ENCODE results near the gene STAMBPL1. TPM values are rescaled to one million over a fixed set of nuclear protein-coding genes. Genes with fewer than 3 reads are reported as not detected.
A peak's percentile ranks its signal among the peaks of the same experiment; 100 is the strongest.

Gene STAMBPL1
- total and polyA plus RNA-seq, 11 donors: 1.0 to 6.3 (median 3.3) TPM

- H3K27ac ChIP-seq: peak overlapping the region in 1 of 12 donors; percentile 11
- no peak for ATAC-seq
Observed at GRCh38 chr10:88920986-88921593, 41.0 kb downstream of the STAMBPL1 start.

GRCh38 chr10:88922041-88922440, 42.0 kb downstream of the STAMBPL1 start:
- 81 to 85% (median 82%) methylated on average over 2 of the region's 2 CpGs for WGBS, 4 donors

More at GRCh38 chr10:88920986-88921593, 41.0 kb downstream of the STAMBPL1 start:
- Histone ChIP-seq H3K4me3 (no peak overlapping the region), H3K9me3 (no peaks in the 10 kb centered on the region), H3K36me3 (peaks cover 0 to 15% (median 0%) of the 10 kb centered on the region in 9 donors), H3K27me3 (no peaks in the 10 kb centered on the region), H3K4me1 (peaks cover 0 to 29% (median 5%) of the 10 kb centered on the region in 12 donors)
- 56 to 63% (median 58%) methylated on average over 3 of the region's 3 CpGs for whole genome bisulfite sequencing, 4 donors
- intact Hi-C loops (cut with DNase I): no loop called here
- no peak for DNase-seq
- TF ChIP-seq, protein P1, sequence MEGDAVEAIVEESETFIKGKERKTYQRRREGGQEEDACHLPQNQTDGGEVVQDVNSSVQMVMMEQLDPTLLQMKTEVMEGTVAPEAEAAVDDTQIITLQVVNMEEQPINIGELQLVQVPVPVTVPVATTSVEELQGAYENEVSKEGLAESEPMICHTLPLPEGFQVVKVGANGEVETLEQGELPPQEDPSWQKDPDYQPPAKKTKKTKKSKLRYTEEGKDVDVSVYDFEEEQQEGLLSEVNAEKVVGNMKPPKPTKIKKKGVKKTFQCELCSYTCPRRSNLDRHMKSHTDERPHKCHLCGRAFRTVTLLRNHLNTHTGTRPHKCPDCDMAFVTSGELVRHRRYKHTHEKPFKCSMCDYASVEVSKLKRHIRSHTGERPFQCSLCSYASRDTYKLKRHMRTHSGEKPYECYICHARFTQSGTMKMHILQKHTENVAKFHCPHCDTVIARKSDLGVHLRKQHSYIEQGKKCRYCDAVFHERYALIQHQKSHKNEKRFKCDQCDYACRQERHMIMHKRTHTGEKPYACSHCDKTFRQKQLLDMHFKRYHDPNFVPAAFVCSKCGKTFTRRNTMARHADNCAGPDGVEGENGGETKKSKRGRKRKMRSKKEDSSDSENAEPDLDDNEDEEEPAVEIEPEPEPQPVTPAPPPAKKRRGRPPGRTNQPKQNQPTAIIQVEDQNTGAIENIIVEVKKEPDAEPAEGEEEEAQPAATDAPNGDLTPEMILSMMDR (IDR thresholded peaks at IDR 0.05): no peak
- TF ChIP-seq POLR2A (IDR thresholded peaks at IDR 0.05): no peak

DNA sequence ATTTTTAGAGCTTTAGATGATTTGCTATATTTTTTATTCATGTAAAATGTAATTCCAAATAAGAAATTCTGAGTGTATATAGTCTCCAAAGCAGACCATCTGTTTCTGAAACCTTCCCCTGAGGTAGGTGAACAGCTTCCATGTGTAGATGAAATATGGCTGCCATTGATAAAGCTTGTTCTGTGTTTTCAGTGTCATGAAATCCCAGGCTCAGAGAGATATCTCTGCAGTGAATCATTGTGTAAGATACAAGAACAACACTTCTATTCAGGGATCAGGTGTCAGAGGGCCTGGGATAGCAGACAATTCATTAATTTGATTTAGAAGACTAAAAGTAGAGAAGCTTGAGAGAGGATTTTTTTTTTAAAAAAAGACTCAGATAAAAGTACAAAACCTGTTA, 43.5 kb downstream of the STAMBPL1 start:
- Histone ChIP-seq H3K4me1 (peaks cover 0 to 51% (median 20%) of the 10 kb centered on the region in 12 donors), H3K36me3 (peaks cover 0 to 14% (median 0%) of the 10 kb centered on the region in 9 donors), H3K4me3 (no peak overlapping the region), H3K27ac (no peak overlapping the region), H3K27me3 (no peaks in the 10 kb centered on the region), H3K9me3 (no peaks in the 10 kb centered on the region)
- intact Hi-C loops (cut with DNase I): no loop called here
- DNase-seq (no peak), ATAC-seq (no peak)
- TF ChIP-seq, protein P1 (IDR thresholded peaks at IDR 0.05): no peak
- no peak for TF ChIP-seq POLR2A (IDR thresholded peaks at IDR 0.05)

More at GRCh38 chr10:88922041-88922440, 42.0 kb downstream of the STAMBPL1 start:
- DNase-seq (no peak), ATAC-seq (no peak)
- no peak overlapping the region for H3K4me3 ChIP-seq
- TF ChIP-seq, protein P1 (IDR thresholded peaks at IDR 0.05): no peak
- TF ChIP-seq POLR2A (IDR thresholded peaks at IDR 0.05): no peak
- H3K27me3 ChIP-seq: no peaks in the 10 kb centered on the region
- H3K4me1 ChIP-seq: peaks cover 0 to 38% (median 14%) of the 10 kb centered on the region in 12 donors
- intact Hi-C loops (cut with DNase I): no loop called here
- H3K27ac ChIP-seq: no peak overlapping the region
- H3K36me3 ChIP-seq: peaks cover 0 to 15% (median 0%) of the 10 kb centered on the region in 9 donors
- no peaks in the 10 kb centered on the region for H3K9me3 ChIP-seq

DNA sequence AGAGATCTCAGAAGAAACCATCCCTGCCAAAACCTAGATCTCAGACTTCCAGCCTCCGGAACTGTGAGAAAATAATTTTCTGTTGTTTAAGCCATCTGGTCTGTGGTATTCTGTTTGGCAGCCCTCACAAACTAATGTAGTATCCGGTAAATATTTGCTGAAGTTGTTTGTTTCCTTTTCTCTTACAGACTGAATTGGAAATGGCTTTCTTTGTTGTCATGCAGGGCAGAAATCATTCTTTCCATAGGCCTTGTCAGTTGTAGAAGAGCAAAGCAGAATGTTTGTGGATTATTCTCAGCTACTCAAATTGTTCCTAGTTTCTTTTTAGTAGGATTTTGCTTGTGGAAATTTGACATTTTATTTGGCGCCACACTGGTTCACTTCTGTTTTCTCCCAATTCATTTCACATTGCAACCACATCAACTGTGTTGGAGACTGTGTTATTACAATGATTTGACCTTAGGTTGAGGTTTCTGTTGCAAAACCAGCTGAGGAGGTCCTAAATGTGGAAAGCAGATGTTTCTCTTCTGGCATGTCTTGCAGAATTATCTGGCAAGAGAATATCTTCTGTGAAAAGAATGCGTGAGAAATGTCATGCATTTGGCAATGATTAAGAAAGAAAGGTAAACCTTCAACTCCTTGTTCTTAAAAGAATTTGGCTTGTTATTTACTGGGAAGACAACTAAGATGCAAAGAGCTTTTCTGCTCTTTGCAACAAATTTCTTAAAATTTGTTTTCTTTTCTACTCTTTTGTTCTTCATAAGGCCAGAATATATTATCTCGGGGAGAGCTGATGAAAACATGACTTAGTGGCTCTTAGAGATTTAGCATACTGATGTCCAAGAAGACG, 46.7 kb downstream of the STAMBPL1 start:
- peak; percentile 48 to 84 (median 78) for ATAC-seq
- no peaks in the 10 kb centered on the region for H3K27me3 ChIP-seq
- H3K9me3 ChIP-seq: no peaks in the 10 kb centered on the region
- peak overlapping the region in 6 of 12 donors; percentile 7 to 23 (median 8) for H3K4me3 ChIP-seq
- peaks cover 0 to 14% (median 0%) of the 10 kb centered on the region in 9 donors for H3K36me3 ChIP-seq
- no peak for DNase-seq
- TF ChIP-seq, protein P1 (IDR thresholded peaks at IDR 0.05): no peak
- no peak for TF ChIP-seq POLR2A (IDR thresholded peaks at IDR 0.05)
- intact Hi-C loops (cut with DNase I): loop anchor here in 6 of 10 donors (2.0 to 5.0 kb wide), 3 partner anchors 44 to 49 kb away; partner anchors contain the start of gene STAMBPL1 (in 5 of the 6)
- peak overlapping the region in 11 of 12 donors; percentile 45 to 83 (median 73) for H3K27ac ChIP-seq
- peaks cover 0 to 45% (median 17%) of the 10 kb centered on the region in 12 donors for H3K4me1 ChIP-seq
- 38 to 50% (median 39%) methylated on average over 6 of the region's 6 CpGs for WGBS, 4 donors

All from heart left ventricle (tissue), 16 donors.